HG03432 (cell line): Measurements from ENCODE around the gene ZBTB17.

Experiments used
- ATAC-seq: cut with Tn5 transposase; IDR thresholded peaks from one replicate; pipeline ENCODE4 v1.9.1; 2021; ENCODE audit warnings: mild to moderate bottlenecking, moderate library complexity; ENCODE audit not compliant: unreplicated experiment

Gene ZBTB17

DNA sequence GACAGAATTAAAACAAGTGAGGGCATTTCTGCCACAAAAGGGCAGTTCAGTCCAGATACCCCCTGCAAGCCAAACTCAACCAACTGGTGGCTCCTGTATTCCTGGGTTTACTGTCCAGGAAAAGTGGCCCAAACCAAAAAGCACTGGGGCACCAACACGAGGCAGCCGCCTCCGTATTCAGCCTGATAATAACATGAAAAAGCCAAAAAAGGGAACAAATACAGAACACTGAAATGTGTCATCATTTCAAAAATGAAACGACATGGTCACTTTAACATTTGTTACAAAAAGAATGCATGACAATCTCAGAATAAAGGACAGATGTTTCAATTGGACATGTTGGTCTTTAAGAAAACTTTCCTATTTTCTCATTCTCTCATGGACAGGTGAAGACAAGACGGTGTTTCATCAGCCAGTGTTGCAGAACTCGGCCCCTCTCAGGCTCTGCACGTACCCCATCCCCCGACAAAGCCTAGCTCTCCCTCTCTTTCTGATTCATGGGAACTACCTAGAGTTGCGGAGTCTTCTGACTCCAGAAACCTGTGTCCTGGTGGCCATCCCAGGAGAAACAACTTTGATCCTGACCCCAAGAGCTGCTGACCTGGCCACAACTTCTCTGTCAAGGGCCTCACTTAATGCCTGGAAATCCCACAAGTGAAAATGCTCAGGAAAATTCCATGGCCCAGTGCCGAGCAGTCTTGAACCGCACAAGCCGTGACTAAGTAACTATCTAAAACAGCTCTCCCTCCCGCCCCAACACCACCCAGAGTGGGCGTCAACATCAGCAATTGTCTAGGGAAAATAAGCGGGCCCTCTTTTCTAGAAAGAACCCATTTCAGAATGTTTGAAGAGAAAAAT is 27.1 kb downstream of the ZBTB17 start:
- ATAC-seq, result peak; percentile 4

- no peak for ATAC-seq
Observed at GRCh38 chr1:15948091-15948591, 27.8 kb downstream of the ZBTB17 start.

GRCh38 chr1:15947382-15948090 is 28.4 kb downstream of the ZBTB17 start:
- ATAC-seq, result no peak

DNA sequence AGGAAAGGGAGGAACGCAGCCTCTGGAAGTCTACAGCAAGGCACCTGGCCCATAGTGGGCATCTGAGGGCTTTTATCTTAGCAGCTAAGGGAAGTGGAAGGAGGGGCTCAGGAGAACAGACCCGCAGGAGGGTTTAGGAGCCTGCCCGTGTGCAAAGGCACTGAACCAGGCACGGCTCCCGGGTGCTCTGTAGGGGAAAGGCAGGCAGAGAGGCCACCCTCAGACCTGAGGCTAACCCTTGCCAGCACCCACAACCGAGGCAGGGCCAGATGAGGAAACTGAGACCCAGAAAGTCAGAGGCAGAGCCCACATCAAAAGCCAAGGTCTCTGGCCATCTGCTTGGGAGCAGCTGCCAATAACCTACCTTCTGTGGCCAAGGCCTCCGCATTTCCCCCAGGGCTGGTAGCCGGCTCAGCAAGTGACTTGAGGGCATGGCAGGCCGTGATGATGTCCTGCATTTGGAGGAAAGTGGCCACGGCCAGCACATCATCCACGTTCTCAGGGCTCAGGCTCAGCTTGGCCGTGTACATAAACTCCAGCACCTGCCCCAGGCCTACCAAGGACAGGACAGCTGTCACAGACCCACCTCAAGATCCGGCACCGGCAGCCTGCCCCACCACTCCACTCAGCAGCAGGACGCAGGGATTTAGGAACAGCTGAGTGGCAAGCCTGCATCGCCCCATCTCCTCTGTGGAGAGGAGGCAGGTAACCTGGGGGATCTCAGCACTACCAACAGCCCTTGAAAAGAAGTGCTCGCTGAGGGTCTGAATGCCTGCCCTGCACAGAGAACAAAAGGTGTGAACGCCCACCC is 29.1 kb downstream of the ZBTB17 start:
- ATAC-seq, result no peak

DNA sequence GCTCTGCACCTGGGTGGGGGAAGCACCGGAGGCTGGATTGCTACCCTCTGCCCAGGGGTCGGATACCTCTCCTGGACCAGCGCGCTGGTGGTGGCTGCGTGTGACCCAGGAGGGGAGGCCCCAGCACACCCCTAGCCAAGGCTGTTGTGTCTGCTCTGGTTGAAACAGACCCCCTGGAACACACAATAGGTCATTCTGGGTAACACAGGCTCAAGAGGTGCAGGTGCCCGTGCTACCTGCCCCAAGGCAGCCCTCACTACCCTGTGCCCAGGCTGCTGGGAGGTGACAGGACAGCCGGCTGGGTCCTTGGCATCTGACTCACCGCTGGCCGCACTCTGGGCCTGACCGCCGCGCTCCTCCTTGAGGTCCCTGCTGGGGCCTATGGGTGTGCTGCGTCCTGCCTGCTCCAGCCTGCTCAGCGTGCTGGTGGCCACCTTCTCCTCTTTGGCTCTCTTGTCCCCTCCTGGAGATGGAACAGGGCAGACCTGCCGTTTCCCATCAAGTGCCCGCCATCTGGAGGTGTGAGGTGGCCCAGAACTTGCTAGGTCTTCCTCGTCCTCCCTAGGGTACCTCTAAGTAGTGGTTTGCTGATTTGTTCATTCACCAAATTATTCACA is 30.0 kb downstream of the ZBTB17 start:
- no peak for ATAC-seq

GRCh38 chr1:15945011-15945831 is 30.7 kb downstream of the ZBTB17 start:
- no peak for ATAC-seq

DNA sequence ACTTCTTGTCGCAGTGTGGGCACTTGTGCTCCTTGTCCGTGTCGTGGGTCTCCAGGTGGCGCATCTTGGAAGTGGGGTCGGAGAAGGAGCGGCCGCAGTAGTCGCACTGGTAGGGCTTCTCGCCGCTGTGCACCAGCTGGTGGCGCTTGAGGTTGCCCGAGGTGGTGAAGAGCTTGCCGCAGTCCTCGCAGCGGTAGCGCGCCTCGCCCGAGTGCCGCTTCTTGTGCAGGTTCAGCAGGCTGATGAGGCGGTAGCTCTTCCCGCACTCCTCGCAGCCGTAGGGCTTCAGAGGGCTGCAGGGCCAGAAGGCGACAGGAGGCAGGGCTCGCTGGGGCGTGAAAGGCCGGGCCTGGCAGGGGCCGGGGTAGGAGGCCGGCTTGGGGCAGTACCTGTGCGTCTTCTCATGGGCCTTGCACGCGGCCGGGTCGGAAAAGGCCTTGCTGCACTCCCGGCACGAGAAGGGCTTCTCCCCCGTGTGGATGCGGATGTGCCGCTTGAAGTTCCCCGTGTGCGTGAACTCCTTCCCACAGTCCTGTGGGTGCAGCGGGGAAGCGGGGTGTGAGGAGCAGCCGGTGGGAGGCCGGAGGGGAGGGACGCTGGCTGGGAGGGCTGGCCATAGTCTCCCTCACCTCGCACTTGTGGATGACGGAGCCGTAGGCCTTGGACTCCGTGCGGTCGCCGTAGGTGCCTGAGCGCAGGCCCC is 31.4 kb downstream of the ZBTB17 start:
- ATAC-seq, result no peak

DNA sequence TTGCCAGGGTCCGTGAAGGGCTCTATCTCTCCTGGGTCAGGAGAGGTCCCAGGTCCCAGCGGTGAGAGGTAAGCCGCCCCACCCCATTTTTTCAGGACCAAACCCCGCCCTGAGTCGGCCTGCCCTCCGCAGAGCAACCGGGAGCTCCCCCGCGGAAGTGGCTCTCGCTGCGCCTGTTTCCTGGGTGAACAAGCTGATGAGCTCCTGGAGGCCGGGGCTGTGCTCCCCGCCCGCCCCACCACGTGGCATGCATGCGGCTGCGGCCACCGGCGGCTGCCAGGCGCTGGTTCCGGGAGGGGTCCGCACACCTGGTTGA is 32.0 kb downstream of the ZBTB17 start:
- ATAC-seq, result no peak

GRCh38 chr1:15943328-15943991 is 32.4 kb downstream of the ZBTB17 start:
- no peak for ATAC-seq

- ATAC-seq, result no peak
Observed at GRCh38 chr1:15942661-15943327, 33.1 kb downstream of the ZBTB17 start.

GRCh38 chr1:15941899-15942660 is 33.8 kb downstream of the ZBTB17 start:
- no peak for ATAC-seq

- ATAC-seq, result no peak
Observed at GRCh38 chr1:15941044-15941840, 34.7 kb downstream of the ZBTB17 start.

GRCh38 chr1:15940110-15941043 is 35.5 kb downstream of the ZBTB17 start:
- no peak for ATAC-seq

GRCh38 chr1:15939181-15940109 is 36.5 kb downstream of the ZBTB17 start:
- ATAC-seq, result no peak
